Activated gamma-delta T cell (primary cell): ENCODE measurements around the gene MAGI2.
"Not testable (repeated sequence)": the region's sequence is repeated elsewhere in the genome, so short reads cannot be mapped to it uniquely, and the experiment has no call there.

Experiments used
- DNase-seq: peaks from one replicate; lab custom pipeline; 2025; lab: John Stamatoyannopoulos, UW

Gene MAGI2

GRCh38 chr7:79157281-79157680 is 296.2 kb downstream of the MAGI2 start:
- DNase-seq, result no peak

GRCh38 chr7:79149831-79150230 is 303.6 kb downstream of the MAGI2 start:
- no peak for DNase-seq

DNA sequence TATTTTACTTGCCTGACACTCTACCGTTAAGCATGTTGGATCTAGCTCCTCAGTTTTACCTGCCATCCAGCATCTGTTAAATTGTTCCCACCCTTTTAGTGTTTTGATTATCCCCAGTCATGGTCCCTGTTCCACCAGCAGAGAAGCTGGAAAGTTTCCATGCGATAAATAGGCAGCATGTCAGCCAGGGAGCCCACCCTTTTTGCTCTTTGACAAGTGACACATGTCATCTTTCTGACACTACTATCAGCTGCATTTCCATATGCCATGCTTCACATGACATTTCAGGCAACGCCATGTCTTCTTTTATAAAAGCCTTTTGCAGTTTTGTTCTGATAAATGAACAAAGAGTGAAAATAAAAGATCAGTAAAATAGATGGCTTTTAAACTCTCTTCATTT is 310.8 kb downstream of the MAGI2 start:
- DNase-seq, result no peak

- no peak for DNase-seq
These were observed 312.2 kb downstream of the MAGI2 start for GRCh38 chr7:79141252-79141651.

- no peak for DNase-seq
These were observed 315.5 kb downstream of the MAGI2 start for GRCh38 chr7:79137942-79138341.

DNA sequence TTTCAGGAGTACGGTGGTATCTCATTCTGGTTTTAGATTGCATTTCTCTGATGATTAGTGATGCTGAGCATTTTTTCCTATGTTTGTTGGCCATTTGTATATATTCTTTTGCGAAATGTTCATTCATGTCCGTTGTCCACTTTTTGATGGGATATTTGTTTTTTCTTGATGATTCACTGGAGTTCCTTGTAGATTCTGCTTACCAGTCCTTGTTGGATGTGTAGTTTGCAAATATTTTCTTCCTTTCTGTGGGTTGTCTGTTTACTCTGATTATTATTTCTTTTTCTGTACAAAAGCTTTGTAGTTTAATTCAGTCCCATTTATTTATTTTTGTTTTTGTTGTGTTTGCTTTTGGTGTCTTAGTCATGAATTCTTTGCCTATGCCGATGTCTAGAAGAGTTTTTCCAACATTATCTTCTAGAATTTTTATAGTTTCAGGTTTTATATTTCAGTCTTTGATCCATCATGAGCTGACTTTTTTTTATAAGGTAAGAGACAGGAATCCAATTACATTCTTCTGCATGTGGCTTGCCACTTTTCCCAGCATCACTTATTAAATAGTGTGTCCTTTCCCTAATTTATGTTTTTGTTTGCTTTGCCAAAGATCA is 320.5 kb downstream of the MAGI2 start:
- no peak for DNase-seq

- no peak for DNase-seq
These were observed 322.8 kb downstream of the MAGI2 start for GRCh38 chr7:79130715-79131114.

DNA sequence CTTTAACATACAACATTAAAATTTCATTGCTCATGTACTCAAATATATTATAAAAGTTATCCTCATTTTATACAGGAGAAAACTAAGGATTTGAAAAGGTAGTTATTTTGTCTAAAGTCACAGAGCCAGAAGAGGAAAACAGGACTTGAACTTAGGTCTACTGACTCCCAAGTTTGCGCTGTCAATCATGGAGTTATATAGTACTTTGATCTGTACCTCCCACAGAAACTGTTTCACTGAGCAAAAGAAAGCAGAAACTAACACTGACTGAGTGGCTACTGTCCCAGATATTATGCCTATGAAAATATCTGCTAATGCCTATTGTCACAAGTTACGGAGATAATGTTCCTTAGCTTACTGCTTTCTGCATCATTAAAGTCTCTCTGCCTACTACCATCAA is 329.1 kb downstream of the MAGI2 start:
- no peak for DNase-seq

DNA sequence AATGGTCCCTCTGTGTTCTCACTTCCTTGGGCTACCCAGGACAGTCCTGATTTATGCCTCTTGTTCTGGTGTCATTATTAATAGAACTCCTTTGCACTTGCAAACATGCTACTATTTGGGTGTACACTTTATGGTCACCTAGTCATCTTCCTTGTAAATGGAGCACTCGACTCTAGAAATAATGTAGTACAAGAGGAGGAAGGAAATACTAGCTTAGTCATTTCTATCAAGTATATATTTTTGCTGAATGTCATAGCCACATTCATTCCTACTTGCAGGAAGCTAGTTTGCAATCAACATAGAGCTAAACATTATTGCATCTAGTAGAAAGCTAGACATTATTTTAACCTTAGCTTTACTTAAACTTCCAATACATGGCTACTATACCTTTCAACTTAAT is 335.3 kb downstream of the MAGI2 start:
- DNase-seq, result no peak

GRCh38 chr7:79096361-79096805 is 357.1 kb downstream of the MAGI2 start:
- DNase-seq, result no peak

GRCh38 chr7:79093421-79093820 is 360.0 kb downstream of the MAGI2 start:
- no peak for DNase-seq

GRCh38 chr7:79091661-79092060 is 361.8 kb downstream of the MAGI2 start:
- DNase-seq, result no peak

DNA sequence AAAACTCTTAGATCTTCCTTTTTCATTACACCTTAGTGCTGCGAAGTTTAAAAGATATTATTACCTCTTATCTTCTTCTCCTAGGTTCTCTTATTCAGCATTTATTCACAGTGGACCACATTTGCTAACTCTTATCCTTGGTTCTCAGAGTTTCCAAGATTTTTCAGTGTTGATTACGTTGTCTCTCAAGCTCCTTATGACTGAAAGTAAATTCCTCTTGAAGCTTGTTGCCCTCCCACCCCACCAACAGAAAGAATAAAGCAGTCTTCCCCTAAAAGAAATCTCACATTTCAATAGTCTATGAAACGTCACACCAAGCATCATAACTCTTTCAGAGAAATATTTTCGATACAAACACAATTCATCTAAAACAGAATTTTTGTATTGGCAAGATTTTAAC is 362.5 kb downstream of the MAGI2 start:
- DNase-seq, result no peak

DNA sequence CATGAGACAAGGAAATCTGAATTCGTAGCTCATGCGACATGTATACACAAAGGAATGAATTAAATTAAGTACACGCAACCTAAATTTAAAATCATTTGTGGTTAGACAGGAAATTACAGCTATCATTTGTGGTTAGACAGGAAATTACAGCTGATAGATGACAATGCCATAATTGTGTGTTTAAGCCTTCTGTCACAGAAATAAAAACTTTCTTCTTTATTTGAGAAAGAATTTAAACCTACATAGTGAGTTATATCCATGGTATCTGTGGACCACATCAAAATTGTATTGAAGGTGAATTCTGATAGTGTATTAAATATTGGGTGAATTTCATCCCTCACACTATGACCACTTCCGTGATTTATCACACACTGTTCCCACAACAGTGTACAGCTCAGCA is 362.9 kb downstream of the MAGI2 start:
- no peak for DNase-seq

DNA sequence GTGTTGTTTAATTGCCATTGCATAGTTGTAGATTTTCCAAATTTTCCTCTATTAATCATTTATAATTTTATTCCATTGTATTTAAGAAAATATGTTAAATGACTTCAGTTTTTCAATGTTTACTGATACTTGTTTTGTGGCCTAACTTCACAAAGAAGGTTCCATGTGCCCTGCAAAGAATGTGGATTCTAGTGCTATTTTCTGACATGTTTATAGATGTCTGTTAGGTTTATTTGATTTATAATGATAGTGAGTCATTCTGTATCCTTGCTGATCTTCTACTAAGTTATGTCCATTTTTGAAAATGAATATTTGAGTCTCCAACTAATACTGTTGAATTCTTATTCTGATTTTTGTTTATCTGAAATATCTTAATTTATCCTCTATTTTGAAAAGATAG is 369.0 kb downstream of the MAGI2 start:
- DNase-seq, result no peak

GRCh38 chr7:79079919-79080554 is 373.4 kb downstream of the MAGI2 start:
- no peak for DNase-seq

GRCh38 chr7:79078273-79078672 is 375.2 kb downstream of the MAGI2 start:
- no peak for DNase-seq

GRCh38 chr7:79071187-79071586 is 382.3 kb downstream of the MAGI2 start:
- not testable (repeated sequence) for DNase-seq

- DNase-seq, result no peak
These were observed 389.2 kb downstream of the MAGI2 start for GRCh38 chr7:79064187-79064823.

GRCh38 chr7:79063019-79063698 is 390.3 kb downstream of the MAGI2 start:
- DNase-seq, result no peak

DNA sequence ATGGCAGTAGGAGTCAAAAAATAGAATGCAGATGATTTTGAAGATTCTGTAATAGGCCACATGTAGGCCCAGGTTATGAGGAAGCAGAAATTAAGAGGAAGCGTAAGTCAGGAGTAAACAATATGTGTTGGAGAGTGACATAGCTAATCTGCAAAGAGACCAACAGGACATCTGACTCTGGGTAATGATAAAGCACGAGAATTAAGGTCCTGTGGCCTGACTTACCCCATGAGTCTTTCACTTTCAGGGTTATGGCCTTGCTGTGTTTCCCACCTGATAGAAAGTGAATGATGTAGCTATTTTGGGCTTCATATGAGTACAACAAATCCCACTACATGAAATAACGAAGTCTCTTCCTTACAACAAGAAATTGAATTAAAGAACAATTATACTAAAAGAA is 393.0 kb downstream of the MAGI2 start:
- no peak for DNase-seq

DNA sequence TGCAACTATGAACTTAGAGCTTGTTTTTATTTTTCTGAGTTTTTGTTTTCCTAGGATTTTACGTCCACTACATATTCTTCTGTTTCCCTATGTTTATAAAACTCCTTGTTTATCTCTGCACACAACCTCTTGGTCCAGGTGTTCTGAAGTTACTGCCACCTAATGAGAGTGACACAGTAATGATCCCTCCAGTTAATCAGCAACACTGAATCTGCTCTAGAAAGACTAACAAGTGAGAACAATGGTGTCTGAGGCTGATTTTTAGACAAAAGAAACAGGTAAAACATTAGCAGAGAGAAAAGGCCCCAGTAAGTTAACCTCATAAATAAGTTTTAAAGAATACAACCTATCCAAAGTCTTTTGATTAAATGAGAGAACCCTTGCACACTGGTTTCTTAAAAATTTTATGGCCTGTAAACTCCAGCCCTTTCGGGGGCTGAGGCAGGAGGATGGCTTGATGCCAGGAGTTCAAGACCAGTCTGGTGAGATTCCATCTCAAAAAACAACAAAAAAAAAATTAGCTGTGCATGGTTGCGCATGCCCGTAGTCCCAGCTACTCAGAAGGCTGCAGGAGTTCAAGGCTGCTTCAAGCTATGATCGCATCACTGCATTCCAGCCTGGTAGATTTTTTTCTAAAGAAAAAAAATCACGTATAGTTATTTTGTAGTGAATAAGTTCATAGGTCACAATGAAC is 397.6 kb downstream of the MAGI2 start:
- DNase-seq, result no peak
